ENCODE data around the gene AQP12B. TPM values are rescaled to one million over a fixed set of nuclear protein-coding genes. Genes with fewer than 3 reads are reported as not detected.
"Not testable (repeated sequence)": the region's sequence is repeated elsewhere in the genome, so short reads cannot be mapped to it uniquely, and the experiment has no call there.

Gene AQP12B
- total RNA-seq, 2 donors from 2014 or later, result 7.9 to 9.6 TPM

DNA sequence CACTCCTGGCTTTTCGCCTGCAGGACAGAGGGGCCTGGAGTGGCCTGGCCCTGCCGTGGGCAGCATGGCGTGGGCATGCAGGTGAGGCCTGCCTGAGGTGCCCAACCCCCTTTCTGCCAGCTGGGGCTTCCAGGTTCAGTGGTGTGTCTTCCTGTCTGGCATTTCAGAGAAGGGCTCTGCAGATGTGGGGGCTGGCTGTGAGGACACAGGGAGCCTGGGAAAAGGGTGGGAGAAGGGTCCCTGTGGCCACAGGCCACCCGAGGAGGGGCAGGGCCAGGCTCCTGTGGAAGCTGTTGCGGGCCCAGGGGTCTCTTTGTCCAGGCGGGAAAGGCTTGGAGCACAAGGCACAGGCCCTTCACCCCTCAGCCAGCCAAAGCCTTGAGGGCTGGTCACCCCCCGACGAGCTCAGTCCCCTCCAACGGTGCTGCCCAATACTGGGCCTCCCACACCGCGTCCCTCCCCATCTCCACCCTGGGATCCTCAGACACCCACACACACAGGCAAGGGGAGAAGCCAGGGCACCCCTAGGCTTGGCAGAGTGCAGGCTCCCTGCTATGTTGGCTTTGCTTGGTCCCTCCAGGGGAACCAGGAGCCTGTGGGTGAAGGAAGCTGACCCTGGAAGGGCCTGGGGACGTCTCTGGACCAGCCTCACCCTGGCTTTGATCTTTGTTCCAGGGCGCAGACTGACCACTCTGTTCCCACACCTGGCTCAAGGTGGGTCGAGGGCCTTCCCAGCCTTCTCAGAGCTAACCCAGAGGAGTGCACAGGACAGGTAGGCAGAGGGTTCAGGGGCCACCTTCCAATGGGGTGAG lies 5.3 kb upstream of the AQP12B start:
- H3K9ac ChIP-seq (ENCODE audit: low read depth in 2 of 2, low read length in 2 of 2), result no peak overlapping the region
- H3K36me3 ChIP-seq, result no peaks in the 10 kb centered on the region
- TF ChIP-seq, protein P1, sequence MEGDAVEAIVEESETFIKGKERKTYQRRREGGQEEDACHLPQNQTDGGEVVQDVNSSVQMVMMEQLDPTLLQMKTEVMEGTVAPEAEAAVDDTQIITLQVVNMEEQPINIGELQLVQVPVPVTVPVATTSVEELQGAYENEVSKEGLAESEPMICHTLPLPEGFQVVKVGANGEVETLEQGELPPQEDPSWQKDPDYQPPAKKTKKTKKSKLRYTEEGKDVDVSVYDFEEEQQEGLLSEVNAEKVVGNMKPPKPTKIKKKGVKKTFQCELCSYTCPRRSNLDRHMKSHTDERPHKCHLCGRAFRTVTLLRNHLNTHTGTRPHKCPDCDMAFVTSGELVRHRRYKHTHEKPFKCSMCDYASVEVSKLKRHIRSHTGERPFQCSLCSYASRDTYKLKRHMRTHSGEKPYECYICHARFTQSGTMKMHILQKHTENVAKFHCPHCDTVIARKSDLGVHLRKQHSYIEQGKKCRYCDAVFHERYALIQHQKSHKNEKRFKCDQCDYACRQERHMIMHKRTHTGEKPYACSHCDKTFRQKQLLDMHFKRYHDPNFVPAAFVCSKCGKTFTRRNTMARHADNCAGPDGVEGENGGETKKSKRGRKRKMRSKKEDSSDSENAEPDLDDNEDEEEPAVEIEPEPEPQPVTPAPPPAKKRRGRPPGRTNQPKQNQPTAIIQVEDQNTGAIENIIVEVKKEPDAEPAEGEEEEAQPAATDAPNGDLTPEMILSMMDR (IDR thresholded peaks at IDR 0.05), result no peak
- H3K4me1 ChIP-seq, result no peaks in the 10 kb centered on the region
- H3K9me3 ChIP-seq, result no peaks in the 10 kb centered on the region
- intact Hi-C loops (cut with DNase I), result no loop called here
- no peak overlapping the region for H3K4me3 ChIP-seq
- H3K27me3 ChIP-seq, result no peaks in the 10 kb centered on the region
- no peak for DNase-seq
- H3K27ac ChIP-seq, result no peak overlapping the region

- TF ChIP-seq, protein P1 (IDR thresholded peaks at IDR 0.05), result no peak
- Histone ChIP-seq H3K27ac (no peak overlapping the region), H3K4me1 (no peaks in the 10 kb centered on the region), H3K9me3 (no peaks in the 10 kb centered on the region), H3K9ac (ENCODE audit: low read depth in 2 of 2, low read length in 2 of 2) (no peak overlapping the region), H3K4me3 (no peak overlapping the region), H3K36me3 (no peaks in the 10 kb centered on the region), H3K27me3 (no peaks in the 10 kb centered on the region)
- no peak for DNase-seq
- intact Hi-C loops (cut with DNase I), result no loop called here
Observed at GRCh38 chr2:240687045-240687740, 4.5 kb upstream of the AQP12B start.

DNA sequence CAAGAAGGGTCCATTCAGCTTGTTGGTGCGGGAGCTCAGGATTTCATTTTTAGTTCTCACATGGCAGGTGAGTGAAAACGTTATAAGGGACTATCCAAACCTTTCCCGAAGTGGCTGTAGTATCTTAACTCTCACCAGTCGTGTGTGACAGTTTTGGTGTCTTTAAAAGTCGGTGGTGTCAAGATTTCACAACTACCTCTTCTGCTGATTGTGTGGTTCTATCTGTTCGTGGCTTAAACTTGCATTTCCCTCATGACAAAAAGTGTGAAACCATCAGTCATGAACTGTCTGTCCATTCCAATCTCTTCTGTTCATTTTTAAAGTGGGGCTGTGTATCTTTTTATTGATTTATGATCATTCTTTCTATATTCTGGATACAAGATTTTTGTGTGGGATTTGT lies 3.8 kb upstream of the AQP12B start:
- no peak overlapping the region for H3K4me3 ChIP-seq
- no peak for DNase-seq
- H3K9me3 ChIP-seq, result no peaks in the 10 kb centered on the region
- peak overlapping the region in 1 of 2 donors; percentile 58 for H3K9ac ChIP-seq (ENCODE audit: low read depth in 2 of 2, low read length in 2 of 2)
- H3K4me1 ChIP-seq, result no peaks in the 10 kb centered on the region
- TF ChIP-seq, protein P1 (IDR thresholded peaks at IDR 0.05), result no peak
- H3K36me3 ChIP-seq, result no peaks in the 10 kb centered on the region
- no peaks in the 10 kb centered on the region for H3K27me3 ChIP-seq
- H3K27ac ChIP-seq, result no peak overlapping the region
- intact Hi-C loops (cut with DNase I), result no loop called here

DNA sequence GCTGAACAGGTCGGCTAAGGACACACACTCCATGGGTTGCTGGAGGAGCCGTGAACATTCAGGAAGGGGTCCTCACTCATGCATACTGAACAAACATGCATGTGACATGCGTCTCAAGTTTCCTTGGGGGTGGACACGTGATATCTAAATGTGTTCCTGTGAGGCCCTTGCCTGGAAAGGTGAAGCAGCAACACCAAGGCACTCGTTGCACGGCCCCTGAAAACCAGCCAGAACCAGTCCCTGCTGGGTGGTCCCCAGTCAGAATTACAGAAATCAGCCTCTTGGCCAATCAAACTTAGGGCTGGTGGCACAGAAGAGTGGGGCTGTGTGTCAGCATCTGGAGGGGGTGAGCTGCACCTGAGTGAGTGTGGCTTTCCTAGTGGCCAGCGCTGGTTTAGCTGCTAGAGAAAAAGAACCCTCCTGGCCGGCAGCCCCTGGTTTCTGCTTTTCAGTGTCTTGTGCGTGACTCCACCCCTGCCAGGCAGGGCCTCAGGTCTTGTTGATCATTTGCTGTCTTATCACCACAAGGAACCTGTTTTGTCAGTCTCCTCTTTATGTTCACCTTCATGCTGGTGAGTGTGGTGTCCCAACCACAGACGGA lies 3.2 kb upstream of the AQP12B start:
- Histone ChIP-seq H3K27ac (no peak overlapping the region), H3K4me1 (no peaks in the 10 kb centered on the region), H3K9me3 (no peaks in the 10 kb centered on the region), H3K27me3 (no peaks in the 10 kb centered on the region), H3K9ac (ENCODE audit: low read depth in 2 of 2, low read length in 2 of 2) (peak overlapping the region in 1 of 2 donors; percentile 58), H3K4me3 (no peak overlapping the region), H3K36me3 (no peaks in the 10 kb centered on the region)
- peak; percentile 68 for DNase-seq
- intact Hi-C loops (cut with DNase I), result no loop called here
- TF ChIP-seq, protein P1 (IDR thresholded peaks at IDR 0.05), result no peak

- H3K4me3 ChIP-seq; H3K36me3 ChIP-seq; intact Hi-C loops (cut with DNase I); H3K4me1 ChIP-seq; H3K9me3 ChIP-seq; H3K27ac ChIP-seq; H3K27me3 ChIP-seq: not testable (repeated sequence)
- peak; percentile 45 for DNase-seq
- peak overlapping the region in 1 of 2 donors; percentile 78 for H3K9ac ChIP-seq (ENCODE audit: low read depth in 2 of 2, low read length in 2 of 2)
Observed at GRCh38 chr2:240683980-240684728, 1.5 kb upstream of the AQP12B start.

GRCh38 chr2:240683329-240683979 lies 769 bp upstream of the AQP12B start:
- intact Hi-C loops (cut with DNase I); H3K4me3 ChIP-seq; H3K9me3 ChIP-seq; H3K36me3 ChIP-seq; H3K27me3 ChIP-seq; H3K27ac ChIP-seq; DNase-seq; H3K4me1 ChIP-seq: not testable (repeated sequence)
- peak overlapping the region in 1 of 2 donors; percentile 78 for H3K9ac ChIP-seq (ENCODE audit: low read depth in 2 of 2, low read length in 2 of 2)

- H3K27me3 ChIP-seq; H3K9me3 ChIP-seq; DNase-seq; H3K4me1 ChIP-seq; H3K27ac ChIP-seq; H3K4me3 ChIP-seq; H3K36me3 ChIP-seq; H3K9ac ChIP-seq (ENCODE audit: low read depth in 2 of 2, low read length in 2 of 2); intact Hi-C loops (cut with DNase I): not testable (repeated sequence)
Observed at GRCh38 chr2:240680185-240680584, 2.5 kb downstream of the AQP12B start.

- H3K9ac ChIP-seq (ENCODE audit: low read depth in 2 of 2, low read length in 2 of 2); H3K9me3 ChIP-seq; intact Hi-C loops (cut with DNase I); DNase-seq; H3K4me3 ChIP-seq; H3K4me1 ChIP-seq; H3K27me3 ChIP-seq; H3K27ac ChIP-seq; H3K36me3 ChIP-seq: not testable (repeated sequence)
Observed at GRCh38 chr2:240678909-240679308, 3.8 kb downstream of the AQP12B start.
